ENCODE data around the gene SSTR5.

DNA sequence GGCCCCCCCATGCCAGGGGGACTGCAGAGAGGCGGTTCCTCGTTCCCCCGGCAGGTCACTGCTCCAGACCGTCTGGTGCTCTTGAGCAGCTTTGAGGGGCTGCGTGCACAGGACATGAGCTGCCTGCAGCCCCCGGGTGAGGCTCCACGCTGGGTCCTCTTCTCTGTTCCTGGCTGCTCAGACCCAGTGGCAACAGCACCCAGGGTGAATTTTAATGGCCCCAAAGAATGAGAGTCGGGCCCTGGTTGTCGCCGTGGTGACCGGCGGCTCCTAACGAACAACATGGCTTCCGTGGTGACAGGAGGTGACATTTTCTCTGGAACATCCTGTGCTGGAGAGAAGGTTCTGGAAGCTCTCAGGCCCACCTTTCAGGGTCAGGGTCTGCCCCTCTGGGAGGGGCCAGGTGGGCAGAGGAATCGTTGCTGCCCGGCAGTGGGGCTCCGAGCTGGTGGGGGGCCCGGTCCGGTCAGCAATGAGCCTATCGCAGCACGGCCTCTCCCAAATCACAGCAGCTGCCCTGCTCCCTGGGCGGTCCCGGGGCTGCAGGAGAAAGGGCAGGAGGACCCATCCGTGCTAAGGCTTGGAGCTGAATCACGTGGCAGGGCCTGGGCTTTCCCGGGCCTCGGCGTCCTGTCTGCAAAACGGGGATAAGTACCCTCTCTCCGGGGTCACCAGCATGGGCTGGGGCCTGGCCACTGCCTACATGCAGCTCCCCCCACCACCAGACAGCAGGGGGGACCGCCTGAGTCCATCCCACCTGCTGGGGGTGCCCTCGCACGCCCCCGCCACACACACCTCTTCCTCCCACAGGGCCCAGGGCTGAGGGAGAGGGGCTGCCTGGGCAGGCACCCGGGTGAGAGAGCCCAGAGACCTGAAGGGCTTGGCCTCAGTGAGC is 26.9 kb downstream of the SSTR5 start:
- TF ChIP-seq, protein P1, sequence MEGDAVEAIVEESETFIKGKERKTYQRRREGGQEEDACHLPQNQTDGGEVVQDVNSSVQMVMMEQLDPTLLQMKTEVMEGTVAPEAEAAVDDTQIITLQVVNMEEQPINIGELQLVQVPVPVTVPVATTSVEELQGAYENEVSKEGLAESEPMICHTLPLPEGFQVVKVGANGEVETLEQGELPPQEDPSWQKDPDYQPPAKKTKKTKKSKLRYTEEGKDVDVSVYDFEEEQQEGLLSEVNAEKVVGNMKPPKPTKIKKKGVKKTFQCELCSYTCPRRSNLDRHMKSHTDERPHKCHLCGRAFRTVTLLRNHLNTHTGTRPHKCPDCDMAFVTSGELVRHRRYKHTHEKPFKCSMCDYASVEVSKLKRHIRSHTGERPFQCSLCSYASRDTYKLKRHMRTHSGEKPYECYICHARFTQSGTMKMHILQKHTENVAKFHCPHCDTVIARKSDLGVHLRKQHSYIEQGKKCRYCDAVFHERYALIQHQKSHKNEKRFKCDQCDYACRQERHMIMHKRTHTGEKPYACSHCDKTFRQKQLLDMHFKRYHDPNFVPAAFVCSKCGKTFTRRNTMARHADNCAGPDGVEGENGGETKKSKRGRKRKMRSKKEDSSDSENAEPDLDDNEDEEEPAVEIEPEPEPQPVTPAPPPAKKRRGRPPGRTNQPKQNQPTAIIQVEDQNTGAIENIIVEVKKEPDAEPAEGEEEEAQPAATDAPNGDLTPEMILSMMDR (IDR thresholded peaks at IDR 0.05; ENCODE audit: low read depth, low read length, missing input control), result no peak
- no peak for TF ChIP-seq SP1 (IDR thresholded peaks at IDR 0.05)
- TF ChIP-seq, protein P2, sequence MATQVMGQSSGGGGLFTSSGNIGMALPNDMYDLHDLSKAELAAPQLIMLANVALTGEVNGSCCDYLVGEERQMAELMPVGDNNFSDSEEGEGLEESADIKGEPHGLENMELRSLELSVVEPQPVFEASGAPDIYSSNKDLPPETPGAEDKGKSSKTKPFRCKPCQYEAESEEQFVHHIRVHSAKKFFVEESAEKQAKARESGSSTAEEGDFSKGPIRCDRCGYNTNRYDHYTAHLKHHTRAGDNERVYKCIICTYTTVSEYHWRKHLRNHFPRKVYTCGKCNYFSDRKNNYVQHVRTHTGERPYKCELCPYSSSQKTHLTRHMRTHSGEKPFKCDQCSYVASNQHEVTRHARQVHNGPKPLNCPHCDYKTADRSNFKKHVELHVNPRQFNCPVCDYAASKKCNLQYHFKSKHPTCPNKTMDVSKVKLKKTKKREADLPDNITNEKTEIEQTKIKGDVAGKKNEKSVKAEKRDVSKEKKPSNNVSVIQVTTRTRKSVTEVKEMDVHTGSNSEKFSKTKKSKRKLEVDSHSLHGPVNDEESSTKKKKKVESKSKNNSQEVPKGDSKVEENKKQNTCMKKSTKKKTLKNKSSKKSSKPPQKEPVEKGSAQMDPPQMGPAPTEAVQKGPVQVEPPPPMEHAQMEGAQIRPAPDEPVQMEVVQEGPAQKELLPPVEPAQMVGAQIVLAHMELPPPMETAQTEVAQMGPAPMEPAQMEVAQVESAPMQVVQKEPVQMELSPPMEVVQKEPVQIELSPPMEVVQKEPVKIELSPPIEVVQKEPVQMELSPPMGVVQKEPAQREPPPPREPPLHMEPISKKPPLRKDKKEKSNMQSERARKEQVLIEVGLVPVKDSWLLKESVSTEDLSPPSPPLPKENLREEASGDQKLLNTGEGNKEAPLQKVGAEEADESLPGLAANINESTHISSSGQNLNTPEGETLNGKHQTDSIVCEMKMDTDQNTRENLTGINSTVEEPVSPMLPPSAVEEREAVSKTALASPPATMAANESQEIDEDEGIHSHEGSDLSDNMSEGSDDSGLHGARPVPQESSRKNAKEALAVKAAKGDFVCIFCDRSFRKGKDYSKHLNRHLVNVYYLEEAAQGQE (IDR thresholded peaks at IDR 0.05), result no peak

Measured in liver (tissue), 3 donors.